Stimulated activated CD8-positive, alpha-beta memory T cell treated with anti-CD3 and anti-CD28 coated beads, Interleukin-2, amount 100 ng/mL, for 48 hours (primary cell): ENCODE measurements around the gene FNIP2.
"Not testable (repeated sequence)": the region's sequence is repeated elsewhere in the genome, so short reads cannot be mapped to it uniquely, and the experiment has no call there.

ENCODE experiments used
- DNase-seq, 2 donors: peaks; one replicate each; pipeline ENCODE4 v3.0.0-alpha.2; 2020; ENCODE audit warnings: low read depth in 2 of 2

The FNIP2 gene

DNA sequence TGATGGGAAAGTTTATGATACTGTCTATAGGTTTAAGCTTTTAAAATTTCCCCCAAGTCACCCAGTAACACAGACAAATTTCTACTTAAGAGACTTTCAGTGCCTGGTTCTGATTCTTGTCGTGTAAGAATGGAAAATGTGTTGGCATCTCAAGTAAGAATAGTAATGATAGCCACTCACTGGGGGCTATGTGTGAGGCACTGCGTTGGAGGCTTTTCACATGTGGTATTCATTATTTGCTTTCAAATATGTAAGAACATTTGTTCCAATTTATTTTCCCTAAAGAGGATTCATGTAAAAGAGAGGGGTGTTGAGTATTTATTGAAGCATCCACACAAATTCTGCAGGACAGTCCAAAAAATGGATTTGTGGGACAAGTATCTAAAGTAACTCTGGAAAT lies 143.6 kb downstream of the FNIP2 start:
- no peak for DNase-seq

DNA sequence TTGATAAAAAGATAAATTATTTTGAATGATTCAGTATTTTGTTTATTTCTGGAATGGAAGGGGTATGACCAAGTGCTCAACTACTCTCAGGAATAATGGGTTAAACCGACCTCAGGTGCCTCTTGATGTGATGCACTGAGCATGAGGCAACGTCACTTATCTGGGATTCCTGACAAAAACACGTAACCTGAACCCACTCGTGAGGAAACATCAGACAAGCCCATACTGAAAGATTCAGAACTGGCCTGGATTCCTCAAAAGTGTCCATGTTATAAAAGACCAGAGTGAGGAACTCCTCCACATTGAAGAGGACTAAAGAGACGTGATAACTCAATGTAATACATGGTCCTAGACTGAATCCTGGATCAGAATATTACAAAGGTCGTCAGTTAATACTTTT lies 144.0 kb downstream of the FNIP2 start:
- no peak for DNase-seq

DNA sequence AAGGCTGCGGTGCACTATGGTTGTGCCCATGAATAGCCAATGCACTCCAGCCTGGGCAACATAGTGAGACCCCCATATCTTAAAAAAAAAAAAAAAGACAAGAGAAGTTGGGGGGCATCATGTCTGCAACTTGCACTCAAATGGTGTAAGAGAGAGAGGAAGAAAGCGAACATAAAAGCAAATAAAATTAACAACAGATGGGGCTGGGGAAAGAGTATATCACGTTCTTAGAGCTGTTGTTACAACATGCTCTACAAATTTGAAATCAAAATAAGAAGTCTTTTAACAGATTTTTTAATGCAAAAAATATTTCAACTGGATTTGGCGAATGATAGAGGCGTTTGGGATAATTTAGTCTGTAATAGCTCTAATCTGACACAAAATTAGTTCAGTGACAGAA lies 144.9 kb downstream of the FNIP2 start:
- DNase-seq = no peak

DNA sequence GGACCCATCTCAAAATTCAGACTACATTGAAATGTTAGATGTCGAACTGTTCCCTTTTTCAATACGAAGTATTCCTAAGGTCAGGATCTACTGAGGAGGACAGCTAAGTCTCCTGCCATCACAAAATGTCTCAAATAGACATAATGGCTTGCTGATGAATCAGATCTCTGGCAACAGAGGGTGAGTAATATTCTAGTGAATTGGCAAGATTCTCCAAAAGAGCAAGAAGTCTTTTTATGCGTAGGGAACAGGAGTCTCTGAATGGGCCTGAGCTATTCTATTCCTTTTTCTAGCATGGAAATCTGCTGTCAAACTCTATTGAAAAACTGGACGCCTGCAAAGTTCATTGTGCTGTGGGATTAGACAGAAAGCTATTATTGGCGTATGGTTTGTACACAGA lies 145.4 kb downstream of the FNIP2 start:
- no peak for DNase-seq

DNA sequence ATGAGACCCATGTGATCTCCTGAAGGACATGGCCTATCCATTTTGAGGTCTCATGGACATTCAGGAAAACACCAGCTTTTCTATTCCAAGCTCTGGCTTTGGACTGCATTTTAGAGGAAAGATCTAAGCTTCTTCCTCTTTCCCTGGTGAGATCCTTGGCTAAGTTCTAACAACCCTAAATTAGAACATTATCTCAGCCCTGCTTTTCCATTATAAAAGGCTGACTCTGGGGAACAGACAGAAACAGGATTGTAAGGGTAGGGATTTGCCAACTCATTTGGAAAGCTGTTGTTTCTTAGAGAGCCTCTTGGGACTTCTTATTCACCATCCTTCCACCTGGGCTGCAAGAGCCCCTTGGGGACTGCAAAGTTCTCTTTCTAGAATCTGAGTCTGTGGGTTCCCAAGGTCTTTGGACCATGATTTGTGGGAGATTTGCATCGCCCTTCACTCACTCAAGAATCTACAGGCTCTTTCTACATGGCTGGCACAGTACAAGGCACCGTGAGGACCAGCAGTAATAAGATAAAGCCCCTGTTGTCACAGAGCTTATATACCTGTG lies 146.9 kb downstream of the FNIP2 start:
- DNase-seq = no peak

DNA sequence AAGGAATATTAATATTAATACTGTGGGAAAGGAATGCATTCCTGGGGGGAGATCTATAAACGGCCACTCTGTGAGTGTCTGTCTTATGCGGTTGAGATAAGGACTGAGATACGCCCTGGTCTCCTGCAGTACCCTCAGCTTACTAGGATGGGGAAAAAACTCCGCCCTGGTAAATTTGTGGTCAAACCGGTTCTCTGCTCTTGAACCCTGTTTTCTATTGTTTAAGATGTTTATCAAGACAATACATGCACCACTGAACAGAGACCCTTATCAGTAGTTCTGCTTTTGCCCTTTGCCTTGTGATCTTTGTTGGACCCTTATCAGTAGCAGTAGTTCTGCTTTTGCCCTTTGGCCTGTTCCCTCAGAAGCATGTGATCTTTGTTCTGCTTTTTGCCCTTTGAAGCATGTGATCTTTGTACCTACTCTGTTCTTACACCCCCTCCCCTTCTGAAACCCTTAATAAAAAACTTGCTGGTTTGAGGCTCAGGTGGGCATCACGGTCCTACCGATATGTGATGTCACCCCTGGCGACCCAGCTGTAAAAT lies 151.7 kb downstream of the FNIP2 start:
- DNase-seq = not testable (repeated sequence)

DNA sequence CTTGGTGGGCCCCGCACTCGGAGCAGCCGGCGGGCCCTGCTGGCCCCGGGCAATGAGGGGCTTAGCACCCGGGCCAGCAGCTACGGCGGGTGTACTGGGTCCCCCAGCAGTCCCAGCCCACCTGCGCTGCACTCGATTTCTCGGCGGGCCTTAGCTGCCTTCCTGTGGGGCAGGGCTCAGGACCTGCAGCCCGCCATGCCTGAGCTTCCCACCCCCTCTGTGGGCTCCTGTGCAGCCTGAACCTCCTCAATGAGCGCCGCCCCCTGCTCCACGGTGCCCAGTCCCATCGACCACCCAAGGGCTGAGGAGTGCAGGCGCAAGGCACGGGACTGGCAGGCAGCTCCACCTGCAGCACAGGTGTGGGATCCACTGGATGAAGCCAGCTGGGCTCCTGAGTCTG lies 158.9 kb downstream of the FNIP2 start:
- not testable (repeated sequence) for DNase-seq

DNA sequence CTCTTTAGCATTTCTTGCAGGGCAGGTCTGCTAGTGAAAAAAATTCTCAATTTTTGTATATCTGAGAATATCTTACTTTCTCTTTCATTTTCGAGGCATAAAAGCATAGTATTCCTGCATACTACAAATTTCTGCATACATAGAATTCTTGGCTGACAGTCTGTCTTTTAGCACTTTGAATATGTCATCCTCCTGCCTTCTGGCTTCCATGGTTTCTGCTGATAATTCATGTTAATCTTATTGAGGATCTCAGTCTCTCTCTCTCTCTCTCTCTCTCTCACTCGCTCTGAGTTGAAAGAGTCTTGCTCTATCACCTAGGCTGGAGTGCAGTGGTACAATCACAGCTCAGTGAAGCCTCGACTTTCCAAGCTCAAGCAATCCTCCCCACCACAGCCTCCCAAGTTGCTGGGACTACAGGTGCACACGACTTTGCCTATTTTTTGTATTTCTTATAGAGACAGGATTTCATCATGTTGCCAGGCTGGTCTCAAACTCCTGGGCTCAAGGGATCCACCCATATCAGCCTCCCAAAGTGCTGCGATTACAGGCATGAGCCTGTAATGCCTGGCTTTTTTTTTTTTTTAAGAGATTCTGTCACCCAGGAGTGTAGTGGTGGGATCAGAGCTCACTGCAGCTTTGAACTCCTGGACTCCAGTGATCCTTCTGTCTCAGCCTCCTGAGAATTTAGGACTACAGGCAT lies 161.3 kb downstream of the FNIP2 start:
- DNase-seq = no peak

DNA sequence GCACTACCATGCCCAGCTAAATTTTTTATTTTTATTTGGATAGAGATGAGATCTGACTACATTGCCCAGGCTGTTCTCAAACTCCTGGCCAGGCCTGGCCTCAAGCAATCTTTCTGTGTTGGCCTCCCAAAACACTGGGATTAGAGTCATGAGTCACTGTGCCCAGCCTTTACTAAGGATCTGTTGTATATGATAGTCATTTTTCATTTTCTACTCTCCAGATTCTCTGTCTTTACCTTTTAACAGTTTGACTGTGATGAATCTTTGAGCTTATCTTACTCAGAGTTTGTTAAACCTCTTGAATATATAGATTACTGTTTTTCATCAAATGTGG lies 161.8 kb downstream of the FNIP2 start:
- DNase-seq = no peak

DNA sequence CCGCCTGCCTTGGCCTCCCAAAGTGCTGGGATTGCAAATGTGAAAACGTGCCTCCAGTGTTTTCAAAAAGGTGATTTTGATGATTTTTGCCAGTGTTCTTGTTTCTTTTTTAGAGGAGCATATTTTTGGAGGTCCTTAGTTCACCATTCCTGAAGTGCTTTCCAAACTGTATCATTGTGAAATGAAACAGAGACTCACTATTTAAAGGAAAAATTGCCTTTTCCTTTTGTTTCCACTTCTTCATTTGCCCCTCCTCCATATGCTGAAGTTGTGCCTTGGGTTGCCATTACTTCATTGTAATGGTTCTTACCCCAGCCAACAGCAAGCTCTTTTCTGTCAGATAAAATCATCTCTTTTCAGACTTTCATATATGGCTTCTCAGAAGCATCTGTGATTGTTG lies 164.4 kb downstream of the FNIP2 start:
- DNase-seq = no peak

DNA sequence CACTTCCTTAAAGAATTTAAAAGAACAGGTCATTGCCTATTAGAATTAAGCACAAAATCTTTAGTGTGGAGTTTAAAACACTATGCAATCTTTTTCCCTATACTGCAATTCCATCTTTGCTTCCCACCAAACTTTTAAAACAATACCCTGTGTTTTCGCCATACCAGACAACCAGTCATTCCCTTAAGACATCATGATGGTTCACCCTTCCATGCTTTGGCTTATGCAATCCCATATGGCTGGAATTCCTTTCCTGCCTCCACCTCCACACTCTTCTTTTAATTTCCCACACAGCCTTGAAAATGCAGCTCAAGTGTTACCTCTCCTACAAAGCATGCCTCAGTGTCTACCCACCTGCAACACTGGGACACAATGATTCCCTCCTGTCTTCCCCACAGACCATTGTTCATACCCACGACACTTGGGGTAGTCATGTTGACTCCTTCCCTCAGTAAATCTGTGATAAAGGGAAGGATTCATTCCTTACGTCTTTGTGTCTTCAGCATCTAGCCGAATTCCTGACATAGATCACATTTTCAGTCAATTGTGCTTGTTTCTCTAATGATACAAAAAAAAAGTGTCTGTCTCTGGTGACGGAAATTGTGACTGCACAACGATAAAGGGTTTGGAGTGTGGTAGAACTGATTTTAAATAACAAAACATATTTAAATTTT lies 166.3 kb downstream of the FNIP2 start:
- no peak for DNase-seq

DNA sequence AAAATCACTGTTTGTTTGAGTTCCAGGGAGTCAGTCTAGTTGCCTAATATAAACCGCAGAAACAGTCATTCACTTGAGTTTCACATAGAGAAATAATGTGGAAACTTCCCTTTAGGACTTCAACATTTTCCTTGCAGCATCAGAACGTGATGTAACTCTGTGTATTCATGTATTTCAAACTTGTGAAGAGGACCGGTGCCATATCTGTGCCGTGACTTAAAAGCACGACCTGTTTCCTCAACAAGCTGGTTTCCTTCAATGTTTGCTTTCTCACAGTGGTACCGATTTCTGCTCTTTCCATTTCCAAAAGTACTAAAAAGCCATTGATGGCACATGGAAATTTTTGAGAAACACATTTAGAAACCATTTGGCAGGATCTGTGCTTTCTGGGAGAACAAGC lies 167.4 kb downstream of the FNIP2 start:
- DNase-seq = no peak

DNA sequence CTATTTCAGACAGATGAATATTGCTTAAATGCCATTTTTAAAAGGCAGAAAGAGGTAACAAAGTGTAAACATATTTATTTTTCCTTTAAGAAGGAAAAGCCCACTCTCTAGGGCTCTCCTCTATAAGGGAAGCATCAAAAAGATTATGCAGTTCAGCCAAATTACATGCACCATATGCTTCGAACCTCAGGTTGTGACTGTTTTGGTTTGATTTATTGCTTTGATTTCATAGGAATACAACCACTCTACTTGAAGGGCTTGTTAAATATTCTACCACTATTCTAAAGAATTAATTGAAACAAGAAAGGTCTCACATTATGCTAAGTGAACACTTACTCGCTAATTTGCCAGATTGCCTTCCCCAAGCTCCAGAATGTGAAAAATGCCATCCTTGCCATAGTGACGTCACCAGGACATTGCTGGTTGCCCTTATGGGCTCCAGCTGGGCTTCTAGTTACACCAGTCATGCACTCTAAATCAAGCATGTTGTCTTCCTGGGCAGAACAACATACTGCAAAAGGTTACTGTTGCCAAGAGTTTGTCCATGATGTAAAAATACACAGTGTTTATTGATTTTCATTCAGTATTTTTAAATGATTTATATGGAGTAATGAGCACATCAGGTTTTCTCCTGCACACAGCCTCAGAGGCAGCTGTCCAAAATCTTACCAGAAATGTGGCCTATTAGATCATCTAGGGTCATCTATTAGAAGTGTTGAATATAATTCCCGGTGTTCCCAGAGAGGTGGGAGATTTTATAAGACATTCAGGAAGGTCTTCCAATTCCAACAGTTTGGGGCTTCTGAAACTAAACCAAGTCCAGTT lies 169.6 kb downstream of the FNIP2 start:
- DNase-seq = no peak

DNA sequence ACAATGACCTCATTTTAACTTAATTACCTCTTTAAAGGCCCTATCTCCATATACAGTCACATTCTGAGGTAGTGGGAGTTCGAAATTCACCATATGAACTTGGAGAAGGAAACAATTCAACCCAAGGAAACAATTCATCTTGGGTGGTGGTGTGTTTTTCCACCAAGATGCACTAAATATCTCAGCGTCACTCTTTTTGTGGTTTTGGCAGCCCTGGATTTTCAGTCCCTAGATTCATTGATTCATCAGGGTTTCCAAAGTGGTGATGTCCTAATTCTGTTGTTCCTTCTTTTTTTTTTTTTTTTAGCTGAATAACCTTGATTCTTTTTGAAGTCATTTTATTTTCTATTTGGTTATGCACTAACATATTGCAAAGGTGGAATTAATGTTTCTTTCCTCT lies 171.4 kb downstream of the FNIP2 start:
- DNase-seq = no peak

DNA sequence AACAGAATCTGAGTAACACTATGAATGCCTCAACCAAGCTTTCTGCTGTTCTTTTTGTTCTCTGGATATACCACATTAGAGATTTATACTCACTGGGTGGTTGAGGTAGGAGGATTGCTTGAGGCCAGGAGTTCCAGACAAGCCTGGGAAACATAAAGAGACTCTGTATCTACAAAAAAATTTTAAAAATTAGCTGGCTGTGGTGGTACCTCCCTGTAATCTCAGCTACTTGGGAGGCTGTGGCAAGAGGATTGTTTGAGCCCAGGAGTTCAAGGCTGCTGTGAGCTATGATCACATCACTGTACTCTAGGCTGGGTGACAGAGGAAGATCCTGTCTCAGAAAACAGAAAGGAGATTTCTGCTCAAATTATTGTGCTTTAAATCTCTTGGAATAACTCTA lies 172.5 kb downstream of the FNIP2 start:
- DNase-seq = no peak

DNA sequence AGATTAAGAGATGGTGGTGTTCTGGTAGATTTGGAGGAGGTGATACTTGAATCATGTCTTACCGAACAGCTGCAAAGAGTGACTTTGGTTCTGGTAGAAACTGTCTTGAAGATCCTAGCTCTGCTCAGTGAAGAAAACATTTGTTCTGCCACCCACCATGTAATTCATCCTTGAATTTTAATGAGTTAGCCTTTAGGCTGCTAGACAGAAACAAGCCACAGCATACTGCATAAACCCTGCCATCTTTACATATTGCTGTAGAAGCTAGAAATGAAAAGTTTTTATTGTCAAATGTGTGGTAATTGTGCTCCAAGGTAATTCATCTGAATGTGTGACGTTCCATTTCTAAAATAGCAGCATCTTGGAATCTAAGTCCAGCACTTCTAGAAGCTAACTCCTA lies 173.1 kb downstream of the FNIP2 start:
- DNase-seq = no peak

DNA sequence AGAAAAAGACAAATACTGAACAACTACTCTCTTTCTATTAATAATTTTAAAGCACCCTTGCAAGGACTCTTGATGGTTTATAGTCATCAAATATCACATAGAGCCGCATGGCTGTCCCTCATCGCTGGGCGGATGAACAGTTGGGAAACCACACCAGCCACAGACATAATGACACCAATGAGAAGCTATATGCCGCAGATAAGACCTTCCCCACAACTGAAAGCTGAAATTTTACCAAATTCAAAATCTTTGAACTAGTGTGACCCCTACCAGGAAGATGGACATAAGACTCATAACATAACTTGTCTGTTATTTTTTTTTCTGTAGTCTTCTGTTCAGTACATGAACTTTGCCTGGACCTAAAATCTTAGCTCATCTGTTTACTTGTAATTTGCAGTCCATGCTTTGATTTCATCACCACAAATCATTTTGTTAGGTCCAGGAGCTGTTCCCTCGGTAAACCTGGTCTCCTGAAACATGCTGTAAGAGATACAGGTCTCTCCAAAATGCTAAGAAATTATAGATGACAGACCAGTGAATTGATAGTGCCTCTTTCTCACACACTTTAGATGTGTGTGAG lies 176.8 kb downstream of the FNIP2 start:
- DNase-seq = no peak

DNA sequence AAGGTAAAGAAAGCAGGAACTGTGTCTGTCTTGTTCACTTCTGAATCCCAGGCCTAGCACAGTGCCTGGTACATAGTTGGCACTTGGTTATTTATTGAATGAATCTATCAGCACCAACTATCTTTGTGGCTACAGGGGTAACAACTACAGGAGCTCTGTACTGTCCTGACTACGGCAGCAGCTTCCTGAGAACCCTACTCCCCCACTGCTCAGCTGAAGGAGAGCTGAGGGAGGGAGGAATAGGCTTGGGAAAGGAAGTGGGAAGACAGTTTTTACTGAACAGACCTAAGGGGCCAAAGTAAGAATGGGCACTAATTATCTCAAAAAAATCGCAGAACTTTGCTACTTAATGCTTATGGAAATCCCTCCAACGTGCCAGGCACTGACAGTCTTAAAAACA lies 178.0 kb downstream of the FNIP2 start:
- DNase-seq = no peak

DNA sequence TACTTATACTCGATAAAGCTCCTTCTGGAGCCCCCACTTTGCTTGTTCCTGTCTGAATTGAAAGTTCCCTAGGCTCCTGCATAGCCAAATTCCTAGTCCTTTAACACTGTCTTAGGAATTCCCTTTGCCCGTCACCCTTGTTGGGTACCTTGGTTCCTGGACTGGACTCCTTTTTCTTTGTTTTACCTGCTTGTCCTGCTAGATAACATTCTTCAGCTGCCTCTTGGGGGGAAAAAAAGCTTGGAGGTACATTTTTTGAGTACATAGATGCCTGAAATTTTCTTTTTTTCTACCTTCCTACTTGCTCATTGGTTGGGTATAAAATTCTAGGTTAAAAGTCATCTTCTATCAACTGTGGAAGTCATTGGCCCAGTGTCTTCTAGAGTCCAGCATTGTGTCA lies 179.2 kb downstream of the FNIP2 start:
- no peak for DNase-seq

DNA sequence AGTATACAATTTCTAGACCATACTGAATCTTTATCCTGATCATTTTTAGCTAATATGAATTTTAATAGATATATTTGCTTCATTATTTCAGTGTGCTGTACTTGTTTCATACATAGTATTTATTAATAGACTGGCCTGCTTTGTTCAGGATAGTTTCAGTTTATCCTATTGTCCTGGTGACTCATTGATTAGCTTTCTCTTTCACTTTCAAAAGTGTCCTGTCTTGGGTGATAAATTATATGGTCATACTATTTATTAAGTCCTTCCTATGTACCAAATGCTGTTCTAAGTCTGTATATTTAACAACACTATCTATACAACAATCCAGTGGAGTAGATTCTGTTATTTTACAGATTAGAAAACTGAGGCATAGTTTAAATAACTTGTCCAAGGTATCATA lies 180.3 kb downstream of the FNIP2 start:
- DNase-seq = no peak

DNA sequence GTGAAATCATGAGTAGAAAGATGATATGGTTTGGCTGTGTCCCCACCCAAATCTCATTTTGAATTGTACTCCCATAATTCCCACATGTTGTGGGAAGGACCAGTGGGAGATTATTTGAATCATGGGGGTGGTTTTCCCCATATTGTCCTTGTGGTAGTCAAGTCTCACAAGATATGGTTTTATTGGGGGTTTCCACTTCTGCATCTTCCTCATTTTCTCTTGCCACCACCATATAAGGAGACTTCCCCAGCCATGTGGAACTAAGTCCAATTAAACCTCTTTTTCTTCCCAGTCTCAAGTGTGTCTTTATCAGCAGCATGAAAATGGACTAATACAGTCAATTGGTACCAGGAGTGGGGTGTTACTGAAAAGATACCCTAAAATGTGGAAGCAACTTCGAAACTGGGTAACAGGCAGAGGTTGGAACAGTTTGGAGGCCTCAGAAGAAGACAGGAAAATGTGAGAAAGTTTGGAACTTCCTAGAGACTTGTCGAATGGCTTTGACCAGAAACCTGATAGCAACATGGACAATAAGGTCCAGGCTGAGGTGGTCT lies 183.5 kb downstream of the FNIP2 start:
- DNase-seq = not testable (repeated sequence)

DNA sequence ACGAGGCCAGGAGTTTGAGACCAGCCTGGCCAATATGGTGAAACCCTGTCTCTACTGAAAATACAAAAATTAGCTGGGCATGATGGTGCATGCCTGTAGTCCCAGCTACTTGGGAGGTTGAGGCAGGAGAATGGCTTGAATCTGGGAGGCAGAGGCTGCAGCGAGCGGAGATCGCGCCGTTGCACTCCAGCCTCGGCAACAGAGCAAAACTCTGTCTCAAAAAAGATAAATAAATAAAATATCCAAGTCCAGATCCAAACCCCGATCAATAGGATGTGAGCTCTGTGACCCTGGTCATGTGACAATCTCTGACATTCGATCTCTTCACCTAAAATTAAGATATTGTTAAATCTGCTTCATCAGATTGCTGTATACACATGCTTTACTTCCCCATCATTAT lies 187.5 kb downstream of the FNIP2 start:
- DNase-seq = not testable (repeated sequence)
